K562 (cell line): ENCODE measurements around the gene NRIP2. TPM values are rescaled to one million over a fixed set of nuclear protein-coding genes. Genes with fewer than 3 reads are reported as not detected.

ENCODE experiments used
- BHLHE40 ChIP-seq: IDR thresholded peaks from 2 replicates; pipeline ENCODE4 v1.6.1; 2011; ENCODE audit warnings: low read length, improper control_type of control experiment
- GABPA ChIP-seq: fragments of 200-800 bp; sonication (Bioruptor generic); conservative IDR thresholded peaks from 2 replicates; pipeline ENCODE4 v1.6.1; 2016; ENCODE audit warnings: low read depth, missing genetic modification characterization, missing compliant biosample characterization
- KDM4B ChIP-seq, 2 experiments: fragments of 450-650 bp in 1 of 2; sonication (generic) in 1 of 2; IDR thresholded peaks; 2 replicates each; pipeline ENCODE4 v1.6.1; 2016 to 2017; ENCODE audit warnings: borderline replicate concordance in 2 of 2, antibody characterized with exemption in 1 of 2, low read depth in 1 of 2, mild to moderate bottlenecking in 1 of 2
- NR2C1 ChIP-seq, 2 experiments: fragments of 450-650 bp; IDR thresholded peaks; 2 replicates each; pipeline ENCODE4 v1.6.1; 2017; ENCODE audit warnings: mild to moderate bottlenecking in 2 of 2, antibody characterized with exemption in 1 of 2, inconsistent platforms in 1 of 2, missing compliant biosample characterization in 1 of 2, missing genetic modification characterization in 1 of 2
- ZFP30 ChIP-seq: fragments of 250-450 bp; sonication (Bioruptor Pico); IDR thresholded peaks from 2 replicates; pipeline ENCODE4 v1.8.0; 2022; ENCODE audit warnings: moderate library complexity, mild to moderate bottlenecking, inconsistent platforms, borderline replicate concordance
- ZNF23 ChIP-seq: fragments of 250-450 bp; sonication (Bioruptor Pico); IDR thresholded peaks from 2 replicates; pipeline ENCODE4 v1.4.0; 2020; ENCODE audit warnings: mild to moderate bottlenecking
- polyA plus RNA-seq, 8 experiments: library from polyadenylated mRNA; depleted of rRNA in 4 of 8; stranded (reverse) in 5 of 8; unstranded in 3 of 8; fragments of >200 nt; fragmentation: Nextera tagmentation in 2 of 8; fragmentation: Illumina TruSeq in 1 of 8; extraction: Ambion mirVana in 2 of 8; extraction: Trizol in 1 of 8; gene quantifications; 2 replicates each; pipeline versions ENCODE4 v1.2.1 to v1.2.3, GENCODE V29; 2011 to 2014; ENCODE audit warnings: inconsistent platforms in 1 of 8, missing spikeins in 1 of 8
- total RNA-seq, 7 experiments: library from RNA; depleted of rRNA in 6 of 7; stranded (reverse); fragments of >200 nt in 6 of 7; fragmentation: Illumina TruSeq in 2 of 7; extraction: Trizol in 2 of 7; gene quantifications; 2 replicates each; pipeline versions ENCODE4 v1.2.1 to v1.2.3, GENCODE V29; 2011 to 2021; ENCODE audit warnings: low replicate concordance in 1 of 7
- TF ChIP-seq, protein P1 (sequence below), 2 experiments: fragments of 450-650 bp in 1 of 2; sonication (generic) in 1 of 2; formaldehyde crosslinking in 1 of 2; IDR thresholded peaks; 2 replicates each; pipeline versions ENCODE4 v1.7.1 to v1.9.0; 2016 to 2022; ENCODE audit warnings: inconsistent platforms in 1 of 2, mild to moderate bottlenecking in 1 of 2, missing genetic modification reagents in 1 of 2
- TF ChIP-seq, protein P2 (sequence below), 2 experiments: IDR thresholded peaks in 1 of 2; conservative IDR thresholded peaks in 1 of 2; 2 replicates each; pipeline ENCODE4 v1.6.1; 2016; ENCODE audit warnings: low read depth in 2 of 2, mild to moderate bottlenecking in 1 of 2, missing compliant biosample characterization in 1 of 2, missing genetic modification characterization in 1 of 2, moderate library complexity in 1 of 2
- TF ChIP-seq, protein P3 (sequence below), 2 experiments: fragments of 450-650 bp in 1 of 2; sonication (generic) in 1 of 2; formaldehyde crosslinking in 1 of 2; IDR thresholded peaks in 1 of 2; conservative IDR thresholded peaks in 1 of 2; 2 replicates each; pipeline versions ENCODE4 v1.6.1 to v1.8.1; 2016 to 2023; ENCODE audit warnings: mild to moderate bottlenecking in 2 of 2, moderate library complexity in 2 of 2, inconsistent platforms in 1 of 2, missing genetic modification reagents in 1 of 2
- TF ChIP-seq, protein P4 (sequence below): fragments of 450-650 bp; formaldehyde crosslinking; IDR thresholded peaks from 2 replicates; pipeline ENCODE4 v1.4.0; 2022; ENCODE audit warnings: missing genetic modification characterization

NRIP2 gene
- total and polyA plus RNA-seq, 9 of the 15 experiments (the other 6 are each of a cell fraction or from before 2014, with no cell fraction given): 0.07 to 0.10 TPM; not detected in 7

DNA sequence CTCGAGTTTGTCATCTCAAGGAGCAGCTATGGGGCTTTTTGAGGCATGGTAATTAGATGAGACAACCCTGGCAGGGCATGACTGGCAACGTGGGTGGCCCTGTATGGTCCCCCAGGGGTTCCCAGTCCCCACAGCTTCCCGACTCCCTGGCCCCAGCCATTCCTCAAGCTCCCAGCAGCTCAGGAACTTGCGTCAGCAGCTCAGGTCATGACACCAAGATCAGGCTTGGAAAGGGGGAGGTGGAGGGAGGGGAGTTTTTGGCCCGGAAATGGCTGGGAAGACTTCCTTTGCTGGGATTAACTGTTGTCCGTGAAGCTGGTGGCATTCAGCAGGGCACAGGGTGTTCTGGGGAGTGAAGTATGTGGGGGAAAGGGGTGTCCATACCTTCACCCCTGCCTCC, 10.4 kb upstream of the NRIP2 start (continued):
- TF ChIP-seq, protein P1, sequence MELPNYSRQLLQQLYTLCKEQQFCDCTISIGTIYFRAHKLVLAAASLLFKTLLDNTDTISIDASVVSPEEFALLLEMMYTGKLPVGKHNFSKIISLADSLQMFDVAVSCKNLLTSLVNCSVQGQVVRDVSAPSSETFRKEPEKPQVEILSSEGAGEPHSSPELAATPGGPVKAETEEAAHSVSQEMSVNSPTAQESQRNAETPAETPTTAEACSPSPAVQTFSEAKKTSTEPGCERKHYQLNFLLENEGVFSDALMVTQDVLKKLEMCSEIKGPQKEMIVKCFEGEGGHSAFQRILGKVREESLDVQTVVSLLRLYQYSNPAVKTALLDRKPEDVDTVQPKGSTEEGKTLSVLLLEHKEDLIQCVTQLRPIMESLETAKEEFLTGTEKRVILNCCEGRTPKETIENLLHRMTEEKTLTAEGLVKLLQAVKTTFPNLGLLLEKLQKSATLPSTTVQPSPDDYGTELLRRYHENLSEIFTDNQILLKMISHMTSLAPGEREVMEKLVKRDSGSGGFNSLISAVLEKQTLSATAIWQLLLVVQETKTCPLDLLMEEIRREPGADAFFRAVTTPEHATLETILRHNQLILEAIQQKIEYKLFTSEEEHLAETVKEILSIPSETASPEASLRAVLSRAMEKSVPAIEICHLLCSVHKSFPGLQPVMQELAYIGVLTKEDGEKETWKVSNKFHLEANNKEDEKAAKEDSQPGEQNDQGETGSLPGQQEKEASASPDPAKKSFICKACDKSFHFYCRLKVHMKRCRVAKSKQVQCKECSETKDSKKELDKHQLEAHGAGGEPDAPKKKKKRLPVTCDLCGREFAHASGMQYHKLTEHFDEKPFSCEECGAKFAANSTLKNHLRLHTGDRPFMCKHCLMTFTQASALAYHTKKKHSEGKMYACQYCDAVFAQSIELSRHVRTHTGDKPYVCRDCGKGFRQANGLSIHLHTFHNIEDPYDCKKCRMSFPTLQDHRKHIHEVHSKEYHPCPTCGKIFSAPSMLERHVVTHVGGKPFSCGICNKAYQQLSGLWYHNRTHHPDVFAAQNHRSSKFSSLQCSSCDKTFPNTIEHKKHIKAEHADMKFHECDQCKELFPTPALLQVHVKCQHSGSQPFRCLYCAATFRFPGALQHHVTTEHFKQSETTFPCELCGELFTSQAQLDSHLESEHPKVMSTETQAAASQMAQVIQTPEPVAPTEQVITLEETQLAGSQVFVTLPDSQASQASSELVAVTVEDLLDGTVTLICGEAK (IDR thresholded peaks at IDR 0.05): 0 out of 2 replicates have a peak, but pooled peaks have one; percentile 21
- TF ChIP-seq, protein P1 (CRISPR knock-in tag; IDR thresholded peaks at IDR 0.05): no peak
- peak; percentile 53 for TF ChIP-seq GABPA (tag)
- TF ChIP-seq, protein P2, sequence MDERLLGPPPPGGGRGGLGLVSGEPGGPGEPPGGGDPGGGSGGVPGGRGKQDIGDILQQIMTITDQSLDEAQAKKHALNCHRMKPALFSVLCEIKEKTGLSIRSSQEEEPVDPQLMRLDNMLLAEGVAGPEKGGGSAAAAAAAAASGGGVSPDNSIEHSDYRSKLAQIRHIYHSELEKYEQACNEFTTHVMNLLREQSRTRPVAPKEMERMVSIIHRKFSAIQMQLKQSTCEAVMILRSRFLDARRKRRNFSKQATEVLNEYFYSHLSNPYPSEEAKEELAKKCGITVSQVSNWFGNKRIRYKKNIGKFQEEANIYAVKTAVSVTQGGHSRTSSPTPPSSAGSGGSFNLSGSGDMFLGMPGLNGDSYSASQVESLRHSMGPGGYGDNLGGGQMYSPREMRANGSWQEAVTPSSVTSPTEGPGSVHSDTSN (CRISPR knock-in tag; IDR thresholded peaks at IDR 0.05; ENCODE audit: low read depth): no peak
- TF ChIP-seq, protein P2 (tag; conservative IDR thresholded peaks at IDR 0.05; ENCODE audit: low read depth): no peak
- TF ChIP-seq BHLHE40: no peak
- TF ChIP-seq KDM4B (IDR thresholded peaks at IDR 0.05; ENCODE audit: borderline replicate concordance in 2 of 2, low read depth in 1 of 2): no peak
- TF ChIP-seq ZFP30 (CRISPR knock-in tag): no peak
- TF ChIP-seq ZNF23: no peak
- TF ChIP-seq, protein P3, sequence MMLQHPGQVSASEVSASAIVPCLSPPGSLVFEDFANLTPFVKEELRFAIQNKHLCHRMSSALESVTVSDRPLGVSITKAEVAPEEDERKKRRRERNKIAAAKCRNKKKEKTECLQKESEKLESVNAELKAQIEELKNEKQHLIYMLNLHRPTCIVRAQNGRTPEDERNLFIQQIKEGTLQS (IDR thresholded peaks at IDR 0.05): 0 out of 2 replicates have a peak, but pooled peaks have one; percentile 11
- TF ChIP-seq, protein P3 (CRISPR knock-in tag; conservative IDR thresholded peaks at IDR 0.05): no peak
- no peak for TF ChIP-seq NR2C1 (IDR thresholded peaks at IDR 0.05)
- peak; percentile 55 for TF ChIP-seq NR2C1 (tag; IDR thresholded peaks at IDR 0.05)
- TF ChIP-seq, protein P4, sequence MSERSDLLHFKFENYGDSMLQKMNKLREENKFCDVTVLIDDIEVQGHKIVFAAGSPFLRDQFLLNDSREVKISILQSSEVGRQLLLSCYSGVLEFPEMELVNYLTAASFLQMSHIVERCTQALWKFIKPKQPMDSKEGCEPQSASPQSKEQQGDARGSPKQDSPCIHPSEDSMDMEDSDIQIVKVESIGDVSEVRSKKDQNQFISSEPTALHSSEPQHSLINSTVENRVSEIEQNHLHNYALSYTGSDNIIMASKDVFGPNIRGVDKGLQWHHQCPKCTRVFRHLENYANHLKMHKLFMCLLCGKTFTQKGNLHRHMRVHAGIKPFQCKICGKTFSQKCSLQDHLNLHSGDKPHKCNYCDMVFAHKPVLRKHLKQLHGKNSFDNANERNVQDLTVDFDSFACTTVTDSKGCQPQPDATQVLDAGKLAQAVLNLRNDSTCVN (CRISPR knock-in tag): no peak
